Cardiac fibroblast (primary cell): ENCODE data around the gene UCN2.

Source experiments
- DNase-seq, 2 donors: peaks; one replicate each; pipeline versions ENCODE4 v3.0.0 to v3.0.0-alpha.2; 2010; ENCODE audit warnings: low read depth in 2 of 2
- H3K4me3 ChIP-seq, 2 donors: replicated peaks in 1 of 2; 1 replicate in 1 of 2; 2 replicates in 1 of 2; pipeline ENCODE4 v1.5.1; 2011; ENCODE audit warnings: low read depth in 2 of 2, low read length in 2 of 2, mild to moderate bottlenecking in 2 of 2, moderate library complexity in 1 of 2
- TF ChIP-seq, protein P1 (sequence below): IDR thresholded peaks from one replicate; pipeline ENCODE4 v1.5.1; 2011; ENCODE audit warnings: low read depth, mild to moderate bottlenecking, low read length, inconsistent platforms

The UCN2 gene

GRCh38 chr3:48514431-48515227 is 49.0 kb downstream of the UCN2 start:
- DNase-seq: no peak
- TF ChIP-seq, protein P1, sequence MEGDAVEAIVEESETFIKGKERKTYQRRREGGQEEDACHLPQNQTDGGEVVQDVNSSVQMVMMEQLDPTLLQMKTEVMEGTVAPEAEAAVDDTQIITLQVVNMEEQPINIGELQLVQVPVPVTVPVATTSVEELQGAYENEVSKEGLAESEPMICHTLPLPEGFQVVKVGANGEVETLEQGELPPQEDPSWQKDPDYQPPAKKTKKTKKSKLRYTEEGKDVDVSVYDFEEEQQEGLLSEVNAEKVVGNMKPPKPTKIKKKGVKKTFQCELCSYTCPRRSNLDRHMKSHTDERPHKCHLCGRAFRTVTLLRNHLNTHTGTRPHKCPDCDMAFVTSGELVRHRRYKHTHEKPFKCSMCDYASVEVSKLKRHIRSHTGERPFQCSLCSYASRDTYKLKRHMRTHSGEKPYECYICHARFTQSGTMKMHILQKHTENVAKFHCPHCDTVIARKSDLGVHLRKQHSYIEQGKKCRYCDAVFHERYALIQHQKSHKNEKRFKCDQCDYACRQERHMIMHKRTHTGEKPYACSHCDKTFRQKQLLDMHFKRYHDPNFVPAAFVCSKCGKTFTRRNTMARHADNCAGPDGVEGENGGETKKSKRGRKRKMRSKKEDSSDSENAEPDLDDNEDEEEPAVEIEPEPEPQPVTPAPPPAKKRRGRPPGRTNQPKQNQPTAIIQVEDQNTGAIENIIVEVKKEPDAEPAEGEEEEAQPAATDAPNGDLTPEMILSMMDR: no peak
- H3K4me3 ChIP-seq: no peak overlapping the region
